HG03196 (cell line): ENCODE measurements around the gene MCU.
"Not testable (repeated sequence)": the region's sequence is repeated elsewhere in the genome, so short reads cannot be mapped to it uniquely, and the experiment has no call there.

Source experiments
- ATAC-seq: cut with Tn5 transposase; IDR thresholded peaks from one replicate; pipeline ENCODE4 v1.9.1; 2021; ENCODE audit not compliant: unreplicated experiment

The MCU gene

DNA sequence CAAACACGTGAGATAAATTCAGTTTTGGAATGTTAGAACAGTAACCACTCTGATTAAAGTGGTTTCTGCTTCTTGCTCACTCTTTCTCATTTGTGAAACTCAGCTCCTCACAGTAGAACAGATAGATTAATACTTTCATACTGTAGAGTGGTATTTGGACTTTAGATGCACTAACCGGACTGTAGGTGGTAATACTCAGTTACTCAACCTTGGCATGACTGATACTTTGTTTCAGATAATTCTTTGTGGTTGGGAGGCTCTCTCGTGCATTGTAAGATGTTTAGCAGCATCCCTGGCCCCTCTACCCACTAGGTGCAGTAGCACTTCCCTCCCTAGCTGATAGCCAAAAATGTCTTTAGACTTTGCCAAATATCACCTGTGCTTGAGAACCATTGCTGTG is 37.6 kb downstream of the MCU start:
- peak; percentile 64 for ATAC-seq

DNA sequence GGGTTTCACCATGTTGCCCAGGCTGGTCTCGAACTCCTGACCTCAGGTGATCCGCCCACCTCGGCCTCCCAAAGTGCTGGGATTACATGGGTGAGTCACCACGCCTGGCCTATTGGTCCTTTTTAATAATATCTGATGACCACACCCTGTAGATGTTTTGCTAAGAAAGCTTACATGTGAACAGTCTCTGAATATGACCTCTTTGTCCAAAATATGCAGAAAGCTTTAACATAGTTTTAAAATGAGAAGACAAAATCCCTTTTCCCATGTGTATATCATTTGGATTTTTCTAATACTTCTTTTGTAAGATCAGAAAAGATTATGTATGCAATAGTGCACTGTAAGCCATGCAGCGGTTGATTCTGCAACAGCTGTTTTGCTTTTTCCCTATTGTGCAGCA is 38.5 kb downstream of the MCU start:
- no peak for ATAC-seq

DNA sequence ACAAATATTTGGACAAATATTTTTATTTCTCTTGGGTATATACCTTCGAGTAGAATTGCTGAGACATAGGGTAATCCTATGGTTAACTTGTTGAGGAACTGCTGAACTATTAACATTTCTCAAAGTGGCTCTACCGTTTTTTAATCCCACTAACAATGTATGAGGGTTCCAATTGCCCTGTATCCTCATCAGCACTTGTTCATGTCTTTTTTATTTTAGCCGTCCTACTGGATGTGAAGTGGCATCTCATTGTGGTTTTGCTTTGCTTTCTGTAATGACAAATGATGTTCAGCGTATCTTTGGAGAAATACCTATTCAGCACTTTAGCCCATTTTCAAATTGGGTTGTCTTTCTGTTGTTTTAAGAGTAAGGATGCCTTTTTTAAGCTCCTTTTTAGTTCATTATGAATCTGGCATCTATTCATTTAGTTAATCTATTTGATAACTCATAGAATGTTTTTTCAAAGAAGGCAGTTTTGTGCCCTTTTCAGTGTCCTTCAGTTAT is 40.0 kb downstream of the MCU start:
- no peak for ATAC-seq

- no peak for ATAC-seq
Observed at GRCh38 chr10:72732521-72732920, 40.6 kb downstream of the MCU start.

GRCh38 chr10:72733989-72734388 is 42.0 kb downstream of the MCU start:
- ATAC-seq = no peak

DNA sequence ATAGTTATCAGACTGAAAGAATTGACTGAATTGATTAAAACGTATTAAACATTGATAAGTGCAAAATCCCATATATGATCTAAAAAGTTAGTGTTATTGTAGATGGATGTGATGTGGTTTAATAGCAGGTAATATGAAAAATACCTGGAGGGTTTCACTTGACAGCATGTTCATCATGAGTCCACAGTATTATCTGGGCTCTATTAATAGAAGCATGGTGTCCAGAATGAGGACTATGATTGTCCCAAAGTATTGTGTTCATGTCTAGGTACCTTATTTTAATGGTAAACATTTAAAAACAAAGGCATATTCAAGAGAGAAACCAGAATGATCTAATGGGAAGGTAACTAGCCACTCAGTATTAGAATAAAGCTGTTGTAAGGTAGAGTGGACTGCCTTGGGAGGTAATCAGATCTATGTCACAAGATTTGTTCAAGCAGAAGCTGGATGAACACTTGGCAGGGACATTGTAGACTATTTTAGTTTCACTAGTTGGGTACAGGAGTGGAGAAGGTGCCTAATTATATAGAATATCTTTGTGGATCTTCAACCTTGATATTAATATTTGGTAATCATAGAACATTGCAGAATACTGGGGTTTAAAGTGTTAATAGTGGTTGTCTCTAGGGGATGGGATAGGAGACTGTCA is 43.5 kb downstream of the MCU start:
- ATAC-seq = no peak

DNA sequence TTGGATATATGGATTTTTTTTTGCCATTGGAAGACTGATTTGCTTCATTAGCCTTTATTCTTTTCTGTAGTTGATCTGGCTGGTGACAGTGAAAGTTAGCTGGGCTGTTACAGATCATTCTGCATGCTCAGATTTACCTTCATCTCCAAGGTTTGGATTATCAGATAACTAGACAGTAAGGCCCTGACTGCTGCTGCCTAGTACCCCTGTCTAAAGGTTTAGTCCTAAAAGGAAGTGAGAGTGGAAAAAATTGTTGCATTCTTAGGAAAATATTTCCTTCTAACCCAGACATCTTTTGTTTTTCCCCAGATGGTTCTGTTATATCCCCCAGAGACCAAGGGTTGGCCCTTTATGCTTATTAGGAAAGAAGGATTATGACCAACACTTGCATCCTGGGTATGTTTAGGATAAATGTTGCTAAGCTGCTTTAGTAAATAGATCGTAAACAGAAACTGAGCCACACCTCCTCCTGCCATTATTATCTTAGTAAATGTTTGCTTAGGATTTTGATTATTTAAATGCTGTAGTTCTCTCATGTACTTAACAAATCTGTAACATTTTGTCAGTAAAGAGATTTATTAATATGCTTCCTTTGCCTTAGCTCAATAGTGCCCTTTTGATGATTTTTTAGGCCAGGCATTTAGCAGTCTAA is 44.4 kb downstream of the MCU start:
- ATAC-seq = no peak

DNA sequence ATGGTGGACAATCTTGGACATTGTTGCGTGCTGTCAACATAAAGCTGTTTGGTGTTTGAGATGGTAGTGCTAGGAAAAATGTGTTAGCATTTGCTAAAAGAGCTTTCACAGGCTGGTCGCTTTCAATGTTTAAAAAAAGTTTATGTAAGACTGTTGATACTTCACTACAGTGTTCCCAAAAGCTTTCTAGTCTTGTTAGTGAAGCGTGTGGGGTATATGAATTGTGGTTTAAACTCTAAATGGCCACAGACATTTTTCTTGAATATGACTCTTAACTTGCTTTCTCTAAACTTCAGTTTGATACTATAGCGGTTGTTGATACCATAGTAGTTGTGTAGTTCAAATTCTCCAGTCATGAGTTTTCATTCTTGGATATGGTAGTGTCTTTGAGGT is 44.9 kb downstream of the MCU start:
- no peak for ATAC-seq

DNA sequence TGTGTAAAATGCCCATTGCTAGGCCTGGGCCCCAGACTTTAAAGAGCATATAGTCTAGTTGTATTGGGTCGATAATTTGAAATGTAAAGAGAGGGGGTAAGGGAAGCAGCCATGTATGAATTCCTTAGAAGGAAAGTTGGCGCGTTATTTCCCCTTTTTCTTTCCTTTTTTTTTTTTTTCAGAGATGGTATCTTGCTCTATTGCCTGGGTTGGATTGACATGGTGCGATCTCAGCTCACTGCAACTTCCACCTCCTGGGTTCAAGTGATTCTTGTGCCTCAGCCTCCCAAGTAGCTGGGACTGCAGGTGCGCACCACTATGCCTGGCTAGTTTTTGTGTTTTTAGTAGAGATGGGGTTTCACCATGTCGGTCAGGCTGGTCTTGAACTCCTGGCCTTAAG is 45.4 kb downstream of the MCU start:
- not testable (repeated sequence) for ATAC-seq

DNA sequence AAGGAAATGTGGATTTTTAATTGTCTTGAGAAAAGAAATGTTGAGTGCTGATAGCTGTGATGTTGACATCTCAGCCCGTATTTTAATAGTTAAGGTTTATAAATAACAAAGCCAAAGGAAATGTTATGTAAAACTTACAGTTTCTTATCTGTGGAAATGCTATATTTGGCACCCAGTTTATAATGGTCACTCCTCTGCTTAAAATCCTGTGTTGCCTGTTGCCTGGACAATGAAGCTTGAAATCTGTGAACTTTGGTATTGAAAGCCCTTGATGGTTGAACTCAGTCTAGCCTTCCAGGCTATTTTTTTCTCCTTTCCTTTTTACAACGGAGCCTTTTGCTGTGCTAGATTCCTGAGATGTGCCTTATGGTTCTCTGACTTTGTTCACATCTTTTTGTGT is 46.5 kb downstream of the MCU start:
- ATAC-seq = no peak

DNA sequence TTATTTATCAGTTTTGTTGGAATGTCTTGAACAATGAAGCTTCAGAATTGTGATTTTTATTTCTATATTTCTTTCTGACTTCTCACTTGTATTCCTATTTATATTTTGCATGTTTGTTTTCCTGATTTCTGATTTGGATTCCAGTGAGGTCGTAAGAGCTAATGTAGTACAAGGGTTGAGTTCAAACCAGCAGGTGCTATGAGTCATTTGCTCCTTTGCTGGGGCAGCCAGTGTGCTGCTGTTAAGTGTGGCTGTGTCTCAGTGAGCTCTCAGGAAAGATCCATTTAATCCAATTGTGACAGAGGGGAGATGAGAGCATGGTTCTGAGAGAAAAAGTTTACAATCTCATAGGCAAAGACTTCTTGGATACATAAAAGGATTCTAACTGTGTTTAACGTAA is 48.6 kb downstream of the MCU start:
- ATAC-seq = no peak

DNA sequence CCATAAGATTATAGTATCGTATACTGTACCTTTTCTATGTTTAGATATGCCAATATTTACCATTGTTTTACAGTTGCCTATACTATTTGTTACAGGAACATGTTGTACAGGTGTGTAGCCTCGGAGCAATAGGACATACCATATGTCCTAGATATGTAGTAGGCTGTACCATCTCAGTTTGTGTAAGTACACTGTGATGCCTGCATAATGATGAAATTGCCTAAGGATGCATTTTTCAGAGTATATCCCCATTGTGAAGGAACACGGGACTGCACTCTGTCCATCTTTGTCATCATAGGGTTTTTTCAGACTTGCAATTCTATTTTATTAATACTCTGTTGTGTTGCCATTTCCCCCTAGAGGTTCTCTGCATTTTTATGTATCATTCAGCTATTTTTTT is 50.1 kb downstream of the MCU start:
- no peak for ATAC-seq

DNA sequence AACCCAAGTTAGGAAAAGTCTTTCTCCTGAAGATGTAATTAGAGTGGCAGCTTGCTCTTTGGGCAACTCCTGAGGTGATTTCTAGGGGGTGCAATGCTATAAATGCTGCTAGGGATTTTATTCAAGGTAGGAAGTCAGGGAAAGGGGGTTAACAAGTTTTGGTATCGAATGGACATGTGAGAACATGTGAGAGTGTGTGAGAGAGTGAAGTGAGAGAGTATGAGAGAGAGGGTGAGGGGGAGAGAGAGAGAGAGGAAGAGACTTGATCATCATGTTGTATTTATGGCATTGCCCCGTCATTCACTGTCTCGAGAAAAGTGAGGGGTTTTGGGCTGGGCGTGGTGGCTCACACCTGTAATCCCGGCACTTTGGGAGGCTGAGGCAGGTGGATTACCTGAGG is 50.9 kb downstream of the MCU start:
- ATAC-seq = no peak

DNA sequence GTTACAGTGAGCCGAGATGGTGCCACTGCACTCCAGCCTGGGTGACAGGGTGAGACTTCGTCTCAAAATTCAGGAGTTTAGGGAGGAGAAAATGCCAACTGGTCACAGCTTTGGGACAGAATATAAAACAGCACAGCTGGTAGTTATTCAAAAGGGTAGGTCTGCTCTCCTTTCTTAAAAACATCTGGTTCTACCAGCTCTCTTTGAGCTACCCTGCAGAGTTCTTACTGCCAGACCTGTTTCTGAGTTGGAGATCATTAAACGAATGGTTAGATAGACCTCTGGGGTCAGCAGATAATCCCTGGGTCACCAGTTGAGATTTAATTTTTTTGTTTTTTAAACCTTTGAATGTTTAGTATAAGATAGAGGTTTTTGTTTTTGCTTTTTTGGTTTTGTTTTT is 52.6 kb downstream of the MCU start:
- no peak for ATAC-seq

DNA sequence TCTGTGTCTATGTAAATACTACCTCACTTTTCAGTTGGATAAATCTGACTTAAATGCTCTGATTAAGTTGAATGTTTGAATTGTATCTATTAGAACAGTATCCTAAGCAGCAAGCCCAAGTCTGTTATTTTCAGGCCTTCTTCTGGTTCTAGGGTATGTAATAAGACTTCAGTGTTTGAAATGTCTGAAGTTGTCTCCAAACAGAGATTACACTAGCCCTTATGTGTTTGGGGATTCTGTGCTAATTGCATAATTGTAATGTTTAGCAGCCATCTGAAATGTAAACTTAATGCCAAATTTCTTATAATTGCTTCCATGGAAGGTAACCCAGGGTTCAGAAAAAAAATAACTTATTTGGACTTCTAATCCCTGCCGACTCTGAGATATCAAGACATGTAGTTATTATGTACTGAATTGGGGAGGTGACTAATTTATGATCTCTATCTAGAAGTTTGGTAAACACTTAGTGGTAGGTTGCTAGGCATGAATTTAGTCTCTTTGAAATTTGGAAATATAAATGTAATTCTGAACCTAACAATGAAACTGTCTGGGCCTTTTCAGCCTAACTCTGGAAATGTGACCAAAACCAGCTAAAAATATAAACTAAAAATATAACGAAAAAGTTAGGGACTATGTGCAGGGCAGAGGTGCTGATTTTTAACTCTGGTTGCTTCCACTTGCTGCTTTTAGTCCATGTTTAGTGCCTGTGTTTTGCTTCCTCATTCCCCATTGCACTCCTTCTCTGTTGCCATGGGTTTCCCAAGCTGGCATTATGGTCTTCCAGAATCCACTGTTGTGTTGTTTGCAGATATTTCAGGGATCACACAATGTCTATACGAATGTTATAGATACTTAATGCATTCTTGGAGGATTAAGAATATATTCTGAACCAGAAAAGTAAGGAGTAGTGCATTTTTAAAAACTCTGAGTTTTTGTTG is 54.8 kb downstream of the MCU start:
- no peak for ATAC-seq

GRCh38 chr10:72747521-72747920 is 55.6 kb downstream of the MCU start:
- no peak for ATAC-seq

DNA sequence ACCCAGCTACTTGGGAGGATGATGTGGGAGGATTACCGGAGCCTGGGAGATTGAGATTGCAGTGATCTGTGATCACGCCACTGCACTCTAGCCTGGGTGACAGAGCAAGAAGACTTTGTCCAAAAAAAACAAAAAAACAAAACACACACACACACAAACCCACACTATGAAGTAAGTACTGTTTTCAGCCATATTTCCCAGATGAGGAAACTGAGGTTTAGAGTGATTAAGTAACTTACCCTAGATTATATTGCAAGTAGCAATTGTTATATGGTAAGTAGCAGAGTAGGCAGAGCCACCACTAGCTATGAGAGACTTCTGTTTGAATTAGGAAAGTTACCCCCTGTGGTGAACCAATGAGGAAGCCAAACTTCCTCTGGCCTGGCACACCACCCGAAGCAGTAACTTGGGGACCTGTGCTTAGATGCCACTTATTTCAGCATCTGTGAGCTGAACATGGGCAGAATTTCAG is 61.9 kb downstream of the MCU start:
- no peak for ATAC-seq

- ATAC-seq = no peak
Observed at GRCh38 chr10:72754275-72755032, 62.5 kb downstream of the MCU start.

DNA sequence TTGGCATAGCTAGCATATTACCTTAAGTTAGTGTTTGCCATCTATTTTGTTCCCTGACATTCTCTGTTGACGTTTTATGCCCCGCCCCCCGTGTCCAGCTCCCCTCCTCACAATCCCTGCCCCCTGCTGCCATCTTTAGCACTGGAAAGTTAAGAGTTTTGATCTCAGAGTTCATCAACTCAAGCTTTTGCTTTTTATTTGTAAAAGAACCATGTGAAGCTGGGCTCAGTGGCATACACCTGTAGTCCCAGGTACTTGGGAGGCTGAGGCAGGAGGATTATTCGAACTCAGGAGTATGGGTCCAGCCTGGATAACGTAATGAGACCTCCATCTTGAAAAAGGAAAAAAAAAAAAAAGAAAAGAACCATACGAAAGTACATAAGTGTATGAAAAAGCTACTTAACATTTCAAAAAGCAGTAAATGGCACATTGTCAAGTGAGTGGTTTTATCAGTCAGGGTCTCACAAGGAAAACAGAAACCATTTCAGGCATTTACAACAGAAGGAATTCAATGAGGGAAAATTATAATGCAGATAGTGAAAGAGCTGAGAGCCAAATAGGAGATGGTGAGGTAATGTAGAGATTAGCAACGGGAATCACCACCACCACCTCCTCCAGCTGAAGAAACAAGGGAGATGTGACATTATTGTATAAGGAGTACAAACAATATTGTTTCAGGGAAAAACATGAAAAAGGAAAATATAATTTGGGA is 64.9 kb downstream of the MCU start:
- no peak for ATAC-seq

- ATAC-seq = no peak
Observed at GRCh38 chr10:72757732-72758131, 65.8 kb downstream of the MCU start.
